H1 (cell line): ENCODE results near the gene QSOX2. TPM values are rescaled to one million over a fixed set of nuclear protein-coding genes. Genes with fewer than 3 reads are reported as not detected.
A peak's percentile ranks its signal among the peaks of the same experiment; 100 is the strongest.

Experiments
- CTCF ChIA-PET: fragments of 300-600 bp; sonication (Branson Sonifier 250); formaldehyde crosslinking; loops from one replicate; lab custom pipeline; 2021; ENCODE audit not compliant: partially characterized antibody; lab: Charles Lee
- POLR2A ChIA-PET: fragments of 300-600 bp; sonication (Branson Sonifier 250); formaldehyde crosslinking; loops from one replicate; lab custom pipeline; 2021; ENCODE audit warnings: inconsistent platforms; ENCODE audit not compliant: partially characterized antibody; lab: Charles Lee
- DNase-seq, 2 experiments: peaks; one replicate each; pipeline versions ENCODE4 v3.0.0 to v3.0.0-alpha.2; 2010 to 2022; ENCODE audit warnings: low spot score in 2 of 2, low read depth in 1 of 2, mixed read lengths in 1 of 2
- FAIRE-seq: peaks from 2 replicates; lab custom pipeline; 2011; peaks lifted over from hg19 to GRCh38; lab: Jason Lieb, UNC
- H2AFZ ChIP-seq: 2 replicates; pipeline ENCODE4 v1.8.1; 2012; ENCODE audit warnings: low read length, inconsistent platforms
- H2AK5ac ChIP-seq: 2 replicates; pipeline ENCODE4 v1.6.1; 2013; ENCODE audit warnings: low read depth, low read length
- H2BK120ac ChIP-seq: replicated peaks from 2 replicates; pipeline ENCODE3; 2013; ENCODE audit warnings: low read depth, low read length, inconsistent platforms
- H2BK12ac ChIP-seq: 2 replicates; pipeline ENCODE4 v1.6.1; 2013; ENCODE audit warnings: low read depth, low read length
- H2BK15ac ChIP-seq: 2 replicates; pipeline ENCODE4 v1.6.1; 2013; ENCODE audit warnings: low read length
- H2BK20ac ChIP-seq: 2 replicates; pipeline ENCODE4 v1.6.1; 2013; ENCODE audit warnings: low read length
- H2BK5ac ChIP-seq: 2 replicates; pipeline ENCODE4 v1.6.1; 2013; ENCODE audit warnings: low read depth, low read length
- H3K14ac ChIP-seq: 2 replicates; pipeline ENCODE4 v1.6.1; 2013; ENCODE audit warnings: inconsistent platforms; ENCODE audit not compliant: insufficient read length
- H3K18ac ChIP-seq: 2 replicates; pipeline ENCODE4 v1.6.1; 2013; ENCODE audit warnings: low read length; ENCODE audit errors: extremely low read depth
- H3K23ac ChIP-seq: 2 replicates; pipeline ENCODE4 v1.6.1; 2013; ENCODE audit warnings: inconsistent platforms; ENCODE audit not compliant: insufficient read length
- H3K23me2 ChIP-seq: 2 replicates; pipeline ENCODE4 v1.6.1; 2013; ENCODE audit warnings: low read depth, low read length
- H3K27ac ChIP-seq: 2 replicates; pipeline ENCODE4 v1.6.1; 2011; ENCODE audit warnings: low read depth, low read length, inconsistent platforms
- H3K27me3 ChIP-seq, 4 experiments: replicated peaks in 1 of 4; 1 replicate in 1 of 4; 2 replicates in 3 of 4; pipeline versions ENCODE4 v1.6.1 to v1.8.1; 2011 to 2013; ENCODE audit warnings: low read length in 3 of 4, mild to moderate bottlenecking in 3 of 4, inconsistent platforms in 2 of 4, mixed read lengths in 2 of 4, moderate library complexity in 1 of 4; ENCODE audit not compliant: control insufficient read depth in 3 of 4, insufficient read depth in 3 of 4; ENCODE audit errors: extremely low read depth in 1 of 4
- H3K36me3 ChIP-seq, 4 experiments: 2 replicates each; pipeline versions ENCODE4 v1.6.1 to v1.8.1; 2011 to 2013; ENCODE audit warnings: mild to moderate bottlenecking in 4 of 4, low read length in 3 of 4, moderate library complexity in 2 of 4, control low read depth in 1 of 4, inconsistent platforms in 1 of 4; ENCODE audit not compliant: insufficient read depth in 4 of 4, control insufficient read depth in 2 of 4
- H3K4ac ChIP-seq: replicated peaks from 2 replicates; pipeline ENCODE3; 2013; ENCODE audit warnings: low read length, low read depth, mixed read lengths, inconsistent platforms; ENCODE audit not compliant: insufficient read length
- H3K4me1 ChIP-seq, 4 experiments: replicated peaks in 1 of 4; 1 replicate in 1 of 4; 2 replicates in 3 of 4; pipeline versions ENCODE4 v1.6.1 to v1.8.1; 2011 to 2013; ENCODE audit warnings: low read length in 3 of 4, inconsistent platforms in 2 of 4, mixed read lengths in 1 of 4; ENCODE audit not compliant: insufficient read depth in 4 of 4, control insufficient read depth in 3 of 4
- H3K4me2 ChIP-seq, 2 experiments: 2 replicates each; pipeline versions ENCODE4 v1.6.1 to v1.8.1; 2011 to 2013; ENCODE audit warnings: low read depth in 2 of 2, low read length in 2 of 2, control low read depth in 1 of 2, inconsistent platforms in 1 of 2, mild to moderate bottlenecking in 1 of 2; ENCODE audit not compliant: insufficient read depth in 1 of 2
- H3K4me3 ChIP-seq, 4 experiments: fragments of 200-600, 300-600 bp in 1 of 4; sonication (generic), shearing (Covaris generic), sonication (Bioruptor Twin) in 1 of 4; 2 replicates each; pipeline versions ENCODE4 v1.5.1 to v1.8.1; 2011 to 2016; ENCODE audit warnings: low read length in 4 of 4, low read depth in 3 of 4, control low read depth in 2 of 4, inconsistent platforms in 2 of 4, mild to moderate bottlenecking in 2 of 4, mixed read lengths in 1 of 4, moderate library complexity in 1 of 4; ENCODE audit not compliant: insufficient read depth in 2 of 4; ENCODE audit errors: extremely low read depth in 1 of 4
- H3K56ac ChIP-seq: replicated peaks from 2 replicates; pipeline ENCODE3; 2013; ENCODE audit warnings: low read depth, mild to moderate bottlenecking, mixed read lengths, low read length, inconsistent platforms; ENCODE audit not compliant: insufficient read length
- H3K79me1 ChIP-seq: 2 replicates; pipeline ENCODE4 v1.6.1; 2013; ENCODE audit warnings: low read depth, low read length, control low read depth
- H3K79me2 ChIP-seq, 2 experiments: 2 replicates each; pipeline versions ENCODE4 v1.6.1 to v1.8.1; 2012 to 2013; ENCODE audit warnings: low read length in 2 of 2, mild to moderate bottlenecking in 2 of 2, inconsistent platforms in 1 of 2; ENCODE audit not compliant: insufficient read depth in 2 of 2, control insufficient read depth in 1 of 2
- H3K9ac ChIP-seq, 4 experiments: replicated peaks in 1 of 4; 1 replicate in 1 of 4; 2 replicates in 3 of 4; pipeline versions ENCODE4 v1.6.1 to v1.8.1; 2011 to 2013; ENCODE audit warnings: low read depth in 3 of 4, low read length in 3 of 4, control low read depth in 2 of 4, mild to moderate bottlenecking in 2 of 4, moderate library complexity in 2 of 4, inconsistent platforms in 1 of 4; ENCODE audit errors: extremely low read depth in 1 of 4
- H3K9me3 ChIP-seq, 2 experiments: 2 replicates each; pipeline versions ENCODE4 v1.6.1 to v1.8.1; 2012 to 2013; ENCODE audit warnings: mild to moderate bottlenecking in 2 of 2, moderate library complexity in 2 of 2, control low read depth in 1 of 2, inconsistent platforms in 1 of 2, low read depth in 1 of 2, low read length in 1 of 2, mixed read lengths in 1 of 2; ENCODE audit not compliant: insufficient read depth in 2 of 2
- H4K20me1 ChIP-seq, 2 experiments: replicated peaks in 1 of 2; 2 replicates each; pipeline versions ENCODE3 to v1.8.1; 2011 to 2013; ENCODE audit warnings: inconsistent platforms in 2 of 2, low read length in 2 of 2, mild to moderate bottlenecking in 1 of 2; ENCODE audit not compliant: insufficient read depth in 2 of 2, control insufficient read depth in 1 of 2
- H4K5ac ChIP-seq: 2 replicates; pipeline ENCODE4 v1.6.1; 2013; ENCODE audit warnings: low read length, low read depth, mixed read lengths, inconsistent platforms; ENCODE audit not compliant: insufficient read length
- H4K8ac ChIP-seq: 2 replicates; pipeline ENCODE4 v1.8.0; 2013; ENCODE audit warnings: mild to moderate bottlenecking, moderate library complexity, low read length, inconsistent platforms; ENCODE audit not compliant: insufficient read depth; ENCODE audit errors: extremely low read depth
- H4K91ac ChIP-seq: replicated peaks from 2 replicates; pipeline ENCODE3; 2013; ENCODE audit warnings: low read length, mixed read lengths, inconsistent platforms; ENCODE audit not compliant: insufficient read length
- ASH2L ChIP-seq: fragments of 200-600, 300-600 bp; sonication (generic); IDR thresholded peaks from one replicate; pipeline ENCODE4 v1.7.1; 2017; ENCODE audit warnings: low read length
- CEBPB ChIP-seq: IDR thresholded peaks from 2 replicates; pipeline ENCODE4 v1.6.1; 2012; ENCODE audit warnings: low read depth, low read length
- POLR2A ChIP-seq, 2 experiments: IDR thresholded peaks; 1 replicate in 1 of 2; 2 replicates in 1 of 2; pipeline ENCODE4 v1.6.1; 2011; ENCODE audit warnings: low read depth in 2 of 2, low read length in 2 of 2, mild to moderate bottlenecking in 2 of 2; ENCODE audit errors: control extremely low read depth in 1 of 2
- POLR2AphosphoS5 ChIP-seq: IDR thresholded peaks from 2 replicates; pipeline ENCODE4 v1.6.1; 2011; ENCODE audit warnings: low read depth, low read length
- RNF2 ChIP-seq: fragments of 200-900, 300-1000 bp; sonication (generic); IDR thresholded peaks from 2 replicates; pipeline ENCODE4 v1.7.1; 2016; ENCODE audit warnings: borderline replicate concordance, low read depth, mild to moderate bottlenecking, antibody characterized with exemption, low read length; ENCODE audit not compliant: poor library complexity, severe bottlenecking; ENCODE audit errors: missing control alignments
- SIN3A ChIP-seq, 2 experiments: IDR thresholded peaks in 1 of 2; conservative IDR thresholded peaks in 1 of 2; 2 replicates each; pipeline ENCODE4 v1.6.1; 2011 to 2012; ENCODE audit warnings: low read length in 2 of 2, improper control_type of control experiment in 1 of 2, low read depth in 1 of 2, mild to moderate bottlenecking in 1 of 2
- TAF1 ChIP-seq: IDR thresholded peaks from 2 replicates; pipeline ENCODE4 v1.6.1; 2011; ENCODE audit warnings: mild to moderate bottlenecking, low read depth, low read length
- WGBS, 2 experiments: shearing (Covaris generic) in 1 of 2; methylation state at CpG; one replicate each; pipeline versions ENCODE4 v1.1.6 to v1.1.7; 2013 to 2015; ENCODE audit warnings: low lambda C conversion rate in 2 of 2, mixed read lengths in 2 of 2, inconsistent platforms in 1 of 2, low coverage in 1 of 2, missing lambda C conversion rate in 1 of 2; ENCODE audit not compliant: insufficient replicate concordance in 2 of 2, insufficient coverage in 1 of 2, insufficient read length in 1 of 2; ENCODE audit errors: extremely low coverage in 1 of 2, missing lambda C conversion rate in 1 of 2; 5-methylcytosine and 5-hydroxymethylcytosine counted together
- polyA plus RNA-seq, 7 experiments: library from polyadenylated mRNA; depleted of rRNA in 3 of 7; stranded (reverse) in 5 of 7; unstranded in 2 of 7; fragments of >200 nt in 5 of 7; fragments of 200-250 nt in 2 of 7; gene quantifications; 1 replicate in 5 of 7; 2 replicates in 1 of 7; 4 replicates in 1 of 7; pipeline versions ENCODE4 v1.2.1 to v1.2.3, GENCODE V29; 2011 to 2013; ENCODE audit warnings: missing spikeins in 2 of 7, mixed read lengths in 2 of 7
- total RNA-seq: library from RNA; stranded (reverse); fragmentation: NEBNext Ultra II Directional; extraction: Animal tissue kit (Norgen Biotek cat#: 25700); gene quantifications from 2 replicates; pipeline ENCODE4 v1.2.1, GENCODE V29; 2021
- TF ChIP-seq, protein P1 (sequence below): IDR thresholded peaks from 2 replicates; pipeline ENCODE4 v1.6.1; 2012; ENCODE audit warnings: inconsistent platforms

Gene QSOX2
- total and polyA plus RNA-seq, 2 of the 8 experiments (the other 6 are each of a cell fraction or from before 2014, with no cell fraction given) = 18.0 to 28.6 TPM

GRCh38 chr9:136289651-136290507 is 44.3 kb upstream of the QSOX2 start:
- Histone ChIP-seq H3K18ac (no peak overlapping the region), H2BK12ac (no peak overlapping the region; the same call in 1 of the 2 replicates), H3K79me1 (no peaks in the 10 kb centered on the region), H3K27me3 (no peaks in the 10 kb centered on the region), H2AK5ac (no peak overlapping the region), H2BK120ac (no peak overlapping the region), H3K14ac (no peak overlapping the region), H3K9ac (no peak overlapping the region), H3K4me1 (no peaks in the 10 kb centered on the region), H3K4me3 (no peak overlapping the region), H2BK15ac (no peak overlapping the region), H3K4ac (no peak overlapping the region), H3K4me2 (no peak overlapping the region), H4K8ac (no peak overlapping the region; the same call in 1 of the 2 replicates), H3K56ac (no peak overlapping the region), H2AFZ (no peak overlapping the region), H4K5ac (no peak overlapping the region), H3K9me3 (peaks cover 4 to 10% of the 10 kb centered on the region in 2 experiments; a peak in 2 of 4 replicates), H4K20me1 (peaks cover 0 to 12% of the 10 kb centered on the region in 2 experiments), H3K27ac (no peak overlapping the region; the same call in 1 of the 2 replicates), H3K23me2 (peaks cover 11% of the 10 kb centered on the region; the same call in 1 of the 2 replicates), H3K79me2 (no peaks in the 10 kb centered on the region), H4K91ac (no peak overlapping the region), H3K23ac (no peak overlapping the region), H2BK5ac (no peak overlapping the region), H2BK20ac (no peak overlapping the region), H3K36me3 (no peaks in the 10 kb centered on the region; a peak in 1 of 8 replicates)
- WGBS, 2 experiments = 85% methylated on average over 22 of the region's 30 CpGs; no CpG with 5 or more reads in 1 of the 2 experiments
- ChIA-PET POLR2A (no interaction called here), CTCF (interaction anchor here (0.8 to 1.9 kb wide), 5 partner anchors 9 to 151 kb away, joined by 3 to 6 read pairs (median 4); no protein-coding TSS in a partner anchor)
- FAIRE-seq = no peak
- no peak for DNase-seq
- no peak for TF ChIP-seq POLR2AphosphoS5
- TF ChIP-seq TAF1 = no peak
- no peak for TF ChIP-seq CEBPB
- no peak for TF ChIP-seq RNF2
- no peak for TF ChIP-seq POLR2A (IDR thresholded peaks at IDR 0.05; ENCODE audit: control extremely low read depth in 1 of 2, low read depth in 2 of 2, low read length in 2 of 2)
- no peak for TF ChIP-seq SIN3A (conservative IDR thresholded peaks at IDR 0.05 in 1 of 2, IDR thresholded peaks at IDR 0.05 in 1 of 2; ENCODE audit: low read depth in 1 of 2, low read length in 2 of 2)
- TF ChIP-seq, protein P1, sequence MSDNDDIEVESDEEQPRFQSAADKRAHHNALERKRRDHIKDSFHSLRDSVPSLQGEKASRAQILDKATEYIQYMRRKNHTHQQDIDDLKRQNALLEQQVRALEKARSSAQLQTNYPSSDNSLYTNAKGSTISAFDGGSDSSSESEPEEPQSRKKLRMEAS = peak; percentile 35; the same call in 1 of the 2 replicates
- TF ChIP-seq ASH2L = no peak
